Subcutaneous adipose tissue (tissue), 4 donors: ENCODE measurements around the gene SEC14L5. TPM values are rescaled to one million over a fixed set of nuclear protein-coding genes. Genes with fewer than 3 reads are reported as not detected.

Source experiments
- total RNA-seq, 4 donors: library from RNA; depleted of rRNA; stranded (reverse); fragments of >200 nt; gene quantifications; one replicate each; pipeline ENCODE4 v1.1.0, GENCODE V29; 2016
- TF ChIP-seq, protein P1 (sequence below): fragments of 450-650 bp; IDR thresholded peaks from one replicate; pipeline ENCODE4 v1.5.1; 2016; ENCODE audit warnings: low read depth, mild to moderate bottlenecking, control low read depth, antibody characterized with exemption, moderate library complexity

SEC14L5 gene
- total RNA-seq, 4 donors from 2014 or later: 0.33 to 0.68 (median 0.61) TPM

DNA sequence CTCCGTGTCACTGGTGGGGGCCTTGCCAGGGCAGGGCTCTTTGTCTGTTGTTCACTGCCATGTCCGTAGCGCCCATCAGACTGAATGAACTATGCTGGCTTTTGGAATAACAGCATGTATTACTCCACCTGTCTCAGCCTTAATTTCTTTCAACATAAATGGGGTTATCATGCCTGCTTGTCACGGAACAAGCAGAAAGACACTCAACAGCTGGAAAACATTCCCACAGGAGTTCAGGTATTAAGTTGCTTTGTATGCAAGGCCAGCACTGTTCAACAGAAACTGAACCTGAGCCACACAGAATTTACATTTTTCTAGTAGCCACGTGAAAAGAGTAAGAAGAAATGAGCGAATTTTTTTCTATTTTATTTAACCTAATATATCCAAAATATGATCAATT, 34.3 kb upstream of the SEC14L5 start:
- TF ChIP-seq, protein P1, sequence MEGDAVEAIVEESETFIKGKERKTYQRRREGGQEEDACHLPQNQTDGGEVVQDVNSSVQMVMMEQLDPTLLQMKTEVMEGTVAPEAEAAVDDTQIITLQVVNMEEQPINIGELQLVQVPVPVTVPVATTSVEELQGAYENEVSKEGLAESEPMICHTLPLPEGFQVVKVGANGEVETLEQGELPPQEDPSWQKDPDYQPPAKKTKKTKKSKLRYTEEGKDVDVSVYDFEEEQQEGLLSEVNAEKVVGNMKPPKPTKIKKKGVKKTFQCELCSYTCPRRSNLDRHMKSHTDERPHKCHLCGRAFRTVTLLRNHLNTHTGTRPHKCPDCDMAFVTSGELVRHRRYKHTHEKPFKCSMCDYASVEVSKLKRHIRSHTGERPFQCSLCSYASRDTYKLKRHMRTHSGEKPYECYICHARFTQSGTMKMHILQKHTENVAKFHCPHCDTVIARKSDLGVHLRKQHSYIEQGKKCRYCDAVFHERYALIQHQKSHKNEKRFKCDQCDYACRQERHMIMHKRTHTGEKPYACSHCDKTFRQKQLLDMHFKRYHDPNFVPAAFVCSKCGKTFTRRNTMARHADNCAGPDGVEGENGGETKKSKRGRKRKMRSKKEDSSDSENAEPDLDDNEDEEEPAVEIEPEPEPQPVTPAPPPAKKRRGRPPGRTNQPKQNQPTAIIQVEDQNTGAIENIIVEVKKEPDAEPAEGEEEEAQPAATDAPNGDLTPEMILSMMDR: no peak

- TF ChIP-seq, protein P1: no peak
These were observed 33.4 kb upstream of the SEC14L5 start for GRCh38 chr16:4924593-4925292.

DNA sequence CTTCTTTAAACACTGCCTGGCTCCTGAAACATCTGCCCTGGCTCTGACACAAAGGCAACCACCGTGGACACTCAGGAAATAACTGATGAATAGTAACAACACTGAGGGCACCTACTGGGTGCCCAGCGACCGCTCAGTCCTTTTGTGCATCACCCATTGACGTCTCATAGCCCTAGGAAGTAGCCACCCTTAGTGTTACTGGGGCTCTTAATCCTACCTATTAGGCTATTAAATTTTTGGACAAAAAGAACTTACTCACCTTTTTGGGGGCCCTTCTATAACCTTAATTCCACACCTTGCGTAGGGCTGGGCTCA, 32.9 kb upstream of the SEC14L5 start:
- TF ChIP-seq, protein P1: no peak

- TF ChIP-seq, protein P1: no peak
These were observed 32.3 kb upstream of the SEC14L5 start for GRCh38 chr16:4925791-4926190.

- TF ChIP-seq, protein P1: no peak
These were observed 31.2 kb upstream of the SEC14L5 start for GRCh38 chr16:4926928-4927327.

GRCh38 chr16:4927661-4928060, 30.5 kb upstream of the SEC14L5 start:
- TF ChIP-seq, protein P1: no peak

GRCh38 chr16:4928227-4928626, 29.9 kb upstream of the SEC14L5 start:
- TF ChIP-seq, protein P1: no peak
